HG03108 (cell line): ENCODE data around the gene MUC13.
"Not testable (repeated sequence)": the region's sequence is repeated elsewhere in the genome, so short reads cannot be mapped to it uniquely, and the experiment has no call there.

ENCODE experiments used
- ATAC-seq: cut with Tn5 transposase; IDR thresholded peaks from one replicate; pipeline ENCODE4 v1.9.1; 2021; ENCODE audit warnings: moderate library complexity; ENCODE audit not compliant: unreplicated experiment

MUC13 gene, protein sequence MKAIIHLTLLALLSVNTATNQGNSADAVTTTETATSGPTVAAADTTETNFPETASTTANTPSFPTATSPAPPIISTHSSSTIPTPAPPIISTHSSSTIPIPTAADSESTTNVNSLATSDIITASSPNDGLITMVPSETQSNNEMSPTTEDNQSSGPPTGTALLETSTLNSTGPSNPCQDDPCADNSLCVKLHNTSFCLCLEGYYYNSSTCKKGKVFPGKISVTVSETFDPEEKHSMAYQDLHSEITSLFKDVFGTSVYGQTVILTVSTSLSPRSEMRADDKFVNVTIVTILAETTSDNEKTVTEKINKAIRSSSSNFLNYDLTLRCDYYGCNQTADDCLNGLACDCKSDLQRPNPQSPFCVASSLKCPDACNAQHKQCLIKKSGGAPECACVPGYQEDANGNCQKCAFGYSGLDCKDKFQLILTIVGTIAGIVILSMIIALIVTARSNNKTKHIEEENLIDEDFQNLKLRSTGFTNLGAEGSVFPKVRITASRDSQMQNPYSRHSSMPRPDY

DNA sequence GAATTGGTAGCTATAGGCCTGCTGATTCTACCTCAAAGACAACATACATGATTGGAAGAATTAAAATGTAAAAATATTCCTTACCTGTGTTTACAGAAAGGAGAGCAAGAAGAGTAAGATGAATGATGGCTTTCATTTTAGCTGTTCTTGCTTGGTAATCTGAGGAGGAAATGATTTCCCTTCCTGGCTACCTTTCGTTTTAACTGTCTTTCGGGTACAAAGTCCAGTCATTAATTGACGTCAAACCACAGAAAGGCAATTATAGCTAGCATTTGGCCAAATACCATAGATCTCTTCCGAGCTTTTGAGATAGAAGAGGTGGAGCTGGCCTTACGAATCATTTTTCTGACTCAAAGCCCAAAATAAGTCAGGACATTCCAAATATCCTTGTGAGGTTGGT lies at the start of gene MUC13:
Gene MUC13 (minus strand): TSS at position 175 of the 400 bp plus-strand sequence. CDS start 39 bp downstream, at position 136.
- ATAC-seq: no peak

DNA sequence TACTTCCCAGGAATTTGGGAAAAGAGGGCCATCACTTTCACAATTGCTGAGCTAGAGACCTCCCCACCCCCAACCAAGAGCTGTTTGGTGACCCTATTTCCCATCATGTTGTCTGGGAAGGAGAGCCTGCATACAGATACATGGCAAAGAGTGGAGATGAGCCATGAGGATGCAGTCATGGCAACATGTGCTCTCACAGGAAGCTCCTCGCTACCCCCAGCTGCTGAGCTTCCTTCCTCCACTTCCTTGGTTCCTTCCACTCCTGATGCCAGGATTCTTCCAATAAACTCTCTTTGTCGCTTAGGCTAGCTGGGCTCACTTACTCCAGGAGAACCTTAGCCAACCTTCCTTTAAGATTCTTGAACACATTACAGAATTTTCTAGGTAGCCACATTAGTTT lies 48.3 kb upstream of the MUC13 start:
- no peak for ATAC-seq

DNA sequence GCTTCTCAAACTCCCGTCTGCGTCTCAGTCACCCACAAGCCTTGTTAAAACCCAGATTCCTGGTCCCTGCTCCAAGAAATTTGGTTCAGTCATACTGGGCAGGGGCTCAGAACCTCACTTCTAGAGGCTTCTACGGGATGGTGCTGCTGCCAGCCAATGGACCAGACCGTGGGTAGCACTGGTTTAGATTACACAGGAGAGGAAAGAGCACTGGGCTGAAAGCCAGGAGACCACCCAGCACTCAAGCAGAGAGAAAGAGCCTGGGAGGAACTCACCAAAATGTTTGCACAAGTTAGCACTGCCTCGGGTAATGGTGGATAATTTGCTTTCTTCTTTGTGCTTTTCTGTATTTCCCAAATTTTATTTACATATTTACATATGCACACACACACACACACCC lies 46.9 kb upstream of the MUC13 start:
- no peak for ATAC-seq

DNA sequence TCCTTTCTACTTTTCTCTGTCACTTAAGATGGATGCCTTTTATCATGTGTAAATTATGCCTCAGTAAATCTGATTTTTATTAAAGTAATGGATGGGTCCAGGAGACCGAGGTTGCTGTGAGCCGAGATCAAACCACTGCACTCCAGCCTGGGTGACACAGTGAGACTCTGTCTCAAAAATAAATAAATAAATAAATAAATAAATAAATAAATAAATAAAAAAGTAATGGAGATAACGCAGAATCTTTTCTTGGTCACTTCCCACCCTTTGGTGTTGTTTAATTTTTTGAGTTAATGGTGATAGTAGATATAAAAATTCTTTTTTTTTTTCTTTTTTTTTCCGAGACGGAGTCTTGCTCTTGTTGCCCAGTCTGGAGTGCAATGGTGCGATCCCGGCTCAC lies 44.1 kb upstream of the MUC13 start:
- ATAC-seq: no peak

DNA sequence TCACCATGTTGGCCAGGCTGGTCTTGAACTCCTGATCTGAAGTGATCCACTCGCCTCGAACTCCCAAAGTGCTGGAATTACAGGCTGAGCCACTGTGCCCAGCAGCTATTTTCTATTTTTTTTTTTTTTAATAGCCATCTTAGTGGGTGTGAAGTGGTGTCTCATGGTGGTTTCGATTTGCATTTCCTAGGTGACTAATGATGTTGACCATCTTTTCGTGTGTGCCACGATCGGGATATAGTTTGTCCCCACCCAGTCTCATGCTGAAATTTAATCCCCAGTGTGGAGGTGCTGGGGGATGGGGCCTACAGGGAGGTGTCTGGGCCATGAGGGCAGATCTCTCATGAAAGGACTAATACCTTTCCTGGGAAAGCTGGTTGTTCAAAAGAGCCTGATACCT lies 41.8 kb upstream of the MUC13 start:
- ATAC-seq: no peak

DNA sequence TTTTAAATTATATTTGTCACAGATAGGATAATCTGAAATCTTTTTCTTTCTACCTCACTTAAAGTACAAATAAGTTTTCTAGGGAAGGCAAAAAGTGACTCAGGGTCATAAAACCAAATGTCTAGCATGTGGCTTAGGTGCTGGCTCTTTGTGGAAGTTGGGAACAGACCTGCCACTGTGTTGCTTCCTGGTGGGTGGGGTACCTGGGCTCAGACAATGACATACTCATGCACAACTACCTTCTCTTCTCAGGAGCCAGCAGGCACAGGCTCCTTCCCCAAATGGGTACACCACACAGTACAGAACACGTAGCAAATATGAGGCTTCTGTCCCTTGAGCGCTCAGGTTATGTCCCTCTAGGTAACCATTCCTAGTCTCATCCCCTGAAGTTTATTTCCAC lies 40.1 kb upstream of the MUC13 start:
- no peak for ATAC-seq

DNA sequence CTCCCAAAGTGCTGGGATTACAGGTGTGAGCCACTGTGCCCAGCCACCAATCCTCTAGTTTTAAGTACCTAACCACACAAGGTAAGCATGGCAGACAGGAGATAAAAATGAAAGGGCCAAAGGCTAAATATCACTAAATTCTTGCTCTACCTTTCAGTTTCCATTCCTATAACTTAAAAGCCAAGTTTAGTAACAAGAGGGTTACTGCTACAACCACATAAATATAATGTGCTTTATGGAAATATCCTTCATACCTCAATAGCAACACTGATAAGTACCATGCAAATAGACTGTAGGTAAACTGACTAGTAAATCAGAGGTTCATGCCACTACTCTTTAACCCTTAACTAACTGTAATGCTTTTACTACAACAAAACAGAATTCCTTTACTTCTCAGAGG lies 38.7 kb upstream of the MUC13 start:
- no peak for ATAC-seq

DNA sequence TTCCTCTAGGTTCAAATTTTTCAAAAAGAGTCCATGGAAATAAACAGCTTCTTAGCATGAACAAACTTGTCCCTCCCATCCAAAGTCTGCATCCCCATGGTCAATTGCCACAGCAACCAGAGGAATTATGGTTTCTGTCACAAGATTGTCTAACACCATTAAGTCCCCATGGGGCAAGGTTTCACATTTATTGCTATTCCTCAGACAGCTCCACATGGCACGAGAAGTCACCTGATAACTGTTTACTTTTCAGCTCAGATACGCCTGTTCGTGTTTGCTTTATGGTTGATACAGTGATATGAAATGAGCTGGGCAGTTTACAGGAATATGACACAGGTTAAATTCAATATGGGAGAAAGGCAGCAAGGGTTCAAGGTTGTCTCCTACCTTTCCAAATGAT lies 37.9 kb upstream of the MUC13 start:
- ATAC-seq: no peak

DNA sequence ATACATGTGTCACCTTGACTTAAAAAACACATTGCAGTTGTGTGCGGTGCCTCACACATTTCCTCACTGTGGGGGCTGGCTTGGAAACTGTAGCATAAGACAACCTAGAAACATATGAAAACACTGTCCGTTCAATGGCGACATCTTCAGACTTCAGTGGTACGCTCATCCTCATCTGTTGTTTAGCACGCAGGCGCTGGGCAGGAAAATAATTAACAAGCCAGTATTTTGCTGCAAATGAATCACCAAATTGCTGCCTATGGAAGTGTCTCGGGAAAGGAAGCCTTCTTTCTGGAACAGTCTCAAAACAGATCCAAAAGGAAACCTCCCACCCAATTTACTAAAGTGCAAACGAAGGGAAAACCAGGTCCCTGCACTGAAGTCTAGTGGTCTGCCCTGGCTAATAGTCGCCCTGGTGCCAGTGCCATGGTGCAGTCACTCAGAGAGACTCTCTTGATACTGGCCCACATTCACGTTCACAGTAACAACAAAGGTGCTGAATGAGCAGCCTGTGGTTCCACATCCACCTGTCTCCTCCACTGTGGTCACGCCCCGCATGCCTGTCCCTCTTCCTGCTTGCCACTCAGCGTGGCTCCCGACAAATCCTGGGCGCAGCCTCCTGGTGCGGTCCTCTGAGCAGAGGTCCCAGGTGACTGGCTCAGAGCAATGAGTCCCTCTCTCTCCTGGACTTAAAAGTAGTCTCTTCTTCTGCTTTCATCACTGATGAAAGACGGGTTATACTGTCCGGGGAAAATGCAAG lies 35.6 kb upstream of the MUC13 start:
- ATAC-seq: no peak

DNA sequence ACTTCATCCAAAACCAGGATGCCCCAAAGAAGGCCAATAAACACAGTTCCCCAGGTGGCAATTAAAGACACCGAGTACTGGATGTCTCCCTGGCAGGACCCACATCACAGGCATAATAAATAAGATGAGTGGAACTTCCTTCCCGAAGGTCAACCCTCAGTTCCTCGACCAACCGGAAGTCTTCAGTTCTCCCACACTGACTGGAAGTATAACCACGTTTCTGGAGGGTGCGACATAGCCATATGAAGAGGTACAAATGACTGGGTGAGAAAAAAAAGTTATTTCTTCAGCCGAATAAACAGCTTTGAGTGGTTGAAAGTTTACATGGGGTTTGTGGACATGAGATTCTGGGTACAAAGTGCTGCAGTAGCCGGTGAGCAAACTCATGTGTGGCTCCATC lies 34.6 kb upstream of the MUC13 start:
- ATAC-seq: no peak

DNA sequence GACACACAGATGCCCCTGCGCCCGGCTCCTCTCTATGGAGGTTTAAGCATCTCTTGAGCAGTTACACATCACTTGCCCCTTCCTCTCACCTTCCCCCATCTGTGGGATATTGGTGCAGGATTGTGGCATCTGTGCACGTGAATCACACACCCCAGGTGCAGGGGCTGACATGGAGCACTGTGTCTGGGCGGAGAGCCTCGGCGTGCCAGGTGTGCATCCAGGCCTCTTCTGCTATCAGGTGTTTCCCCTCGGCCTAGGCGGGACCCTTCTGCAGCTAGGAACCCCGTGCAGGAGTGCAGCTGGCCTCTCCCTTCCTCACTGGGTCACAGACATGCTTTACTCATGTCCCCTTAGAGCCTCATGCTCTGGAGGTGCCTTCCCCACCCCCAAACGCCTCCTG lies 33.4 kb upstream of the MUC13 start:
- ATAC-seq: no peak

DNA sequence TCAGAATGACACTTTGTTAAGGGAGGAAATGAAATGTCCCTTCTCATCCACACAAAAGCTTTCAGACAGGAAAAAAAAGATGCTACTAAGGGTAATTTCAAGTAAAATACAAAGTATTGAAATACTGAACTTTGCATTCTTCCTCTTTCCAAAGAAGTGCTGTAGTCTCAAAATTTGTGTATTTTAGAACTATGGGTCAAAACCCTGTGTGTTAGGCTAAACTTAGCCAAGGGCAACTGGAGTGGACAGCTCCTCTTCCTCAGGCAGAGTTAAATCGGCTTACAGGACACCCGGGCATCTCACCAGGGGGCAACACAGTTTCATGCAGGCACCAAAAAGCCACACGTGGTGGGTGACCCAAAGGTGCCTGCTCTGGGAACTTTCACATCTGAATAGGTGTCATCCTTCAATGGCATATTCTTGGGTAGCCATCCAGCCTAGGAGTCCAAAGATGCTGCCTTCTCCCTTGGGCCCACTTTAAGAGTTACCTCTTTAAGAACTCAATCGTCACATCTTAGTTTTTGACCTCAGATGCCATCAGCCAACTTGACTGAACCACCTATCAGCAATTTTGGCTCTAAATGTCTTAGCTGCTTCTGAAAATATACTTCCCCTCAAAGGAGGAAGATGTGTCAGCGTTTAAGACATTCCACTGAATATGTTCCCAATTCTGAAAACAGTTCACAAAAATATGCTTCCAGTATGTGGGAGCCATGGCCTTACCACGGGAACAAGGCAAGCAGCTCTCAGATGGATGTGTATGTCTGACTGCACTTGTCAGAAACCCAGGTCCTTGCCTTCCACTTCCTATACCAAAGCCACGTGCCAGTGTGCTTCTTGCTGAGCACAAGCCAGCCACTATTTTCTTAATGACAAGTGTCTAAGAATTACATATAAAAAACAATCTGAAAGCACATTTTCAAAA lies 32.2 kb upstream of the MUC13 start:
- ATAC-seq: no peak

DNA sequence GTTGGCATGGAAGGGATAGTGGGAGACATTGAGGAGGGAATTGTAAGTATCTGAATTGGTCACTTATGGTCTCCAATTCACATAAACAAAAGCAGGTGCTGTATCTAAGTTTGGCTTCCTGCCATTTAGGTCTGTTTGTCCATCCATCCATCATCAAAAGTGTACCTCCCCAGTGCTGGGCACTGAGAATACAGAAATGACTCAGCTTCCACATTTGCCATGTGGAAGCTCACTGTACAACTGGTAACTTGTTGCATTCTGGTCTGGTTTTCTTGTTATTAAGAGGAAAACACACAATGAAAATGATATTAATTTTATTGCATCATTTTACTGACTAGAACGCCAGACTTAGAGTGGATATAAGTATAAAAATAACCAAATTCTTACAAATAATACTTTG lies 30.9 kb upstream of the MUC13 start:
- no peak for ATAC-seq

DNA sequence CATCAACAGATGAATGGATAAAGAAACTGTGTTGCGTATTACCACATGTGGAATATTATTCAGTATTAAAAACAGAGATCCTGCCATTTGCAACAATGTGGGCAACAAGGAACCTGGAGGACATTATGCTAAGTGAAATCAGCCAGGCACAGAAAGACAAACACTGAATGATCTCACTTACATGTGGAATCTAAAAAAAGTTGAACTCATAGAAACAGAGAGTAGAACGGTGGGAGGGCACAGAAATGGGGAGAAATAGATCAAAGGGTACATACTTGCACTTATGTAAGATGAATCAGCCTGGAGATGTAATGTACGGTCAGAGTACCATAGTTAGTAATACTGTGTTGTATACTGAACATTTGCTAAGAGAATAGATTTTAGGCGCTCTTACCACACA lies 29.8 kb upstream of the MUC13 start:
- no peak for ATAC-seq

DNA sequence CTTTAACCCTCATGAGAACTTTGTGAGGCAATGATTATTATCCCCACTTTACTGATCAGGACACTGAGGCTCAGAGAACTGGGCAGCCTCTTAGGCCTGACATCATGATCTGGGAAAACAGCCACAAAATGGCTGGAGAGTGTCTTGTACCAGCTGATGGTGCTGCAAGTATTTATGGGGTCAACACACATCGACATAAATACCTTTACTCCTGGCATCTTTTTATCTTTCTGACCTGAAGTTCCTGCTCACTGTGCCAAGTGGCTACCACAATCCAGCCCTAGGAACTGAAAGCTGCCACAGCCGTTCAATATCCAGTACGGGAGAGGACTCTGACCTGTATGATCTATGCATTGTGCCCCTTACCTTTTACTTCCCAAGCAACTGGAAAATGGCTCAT lies 29.2 kb upstream of the MUC13 start:
- ATAC-seq: no peak

DNA sequence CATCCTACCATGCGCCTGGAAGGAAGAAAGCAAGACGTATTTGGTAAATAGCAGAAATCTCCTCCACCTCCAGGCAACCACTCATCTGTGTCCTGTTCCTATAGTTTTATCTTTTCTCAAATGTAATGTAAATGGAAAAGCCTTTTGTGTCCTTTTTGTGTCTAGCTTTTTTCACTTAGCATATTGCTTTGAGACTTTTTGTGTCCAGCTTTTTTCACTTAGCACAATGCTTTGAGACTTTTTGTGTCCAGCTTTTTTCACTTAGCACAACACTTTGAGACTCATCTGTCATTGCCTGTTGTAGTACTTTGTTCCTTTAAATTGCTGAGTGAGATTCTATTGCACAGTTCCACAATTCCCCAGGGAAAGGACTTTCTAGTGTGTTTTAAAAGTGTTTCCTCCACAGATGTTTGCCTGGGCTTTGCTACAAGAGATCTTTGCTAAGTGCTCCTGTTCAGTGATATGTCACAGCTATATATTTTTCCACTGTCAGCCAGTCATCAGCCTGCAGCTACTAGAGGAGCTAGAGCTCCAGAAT lies 27.9 kb upstream of the MUC13 start:
- ATAC-seq: no peak

DNA sequence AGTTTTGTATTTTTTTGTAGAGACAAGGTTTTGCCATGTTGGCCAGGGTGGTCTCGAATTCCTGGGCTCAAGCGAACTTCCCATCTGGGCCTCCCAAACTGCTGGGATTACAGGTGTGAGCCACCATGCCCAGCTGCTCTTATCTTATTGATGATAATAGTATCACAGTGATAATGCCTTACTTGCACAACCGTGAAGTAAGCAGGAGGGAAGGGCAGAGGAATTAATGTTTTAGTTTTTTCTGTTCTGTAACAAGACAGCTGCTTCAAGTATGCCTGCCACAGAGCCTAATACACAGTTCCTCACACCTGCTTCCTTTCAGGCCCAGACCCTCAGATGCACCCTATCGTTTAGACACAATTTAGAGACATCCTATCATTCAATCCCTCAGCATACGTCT lies 26.1 kb upstream of the MUC13 start:
- ATAC-seq: no peak

DNA sequence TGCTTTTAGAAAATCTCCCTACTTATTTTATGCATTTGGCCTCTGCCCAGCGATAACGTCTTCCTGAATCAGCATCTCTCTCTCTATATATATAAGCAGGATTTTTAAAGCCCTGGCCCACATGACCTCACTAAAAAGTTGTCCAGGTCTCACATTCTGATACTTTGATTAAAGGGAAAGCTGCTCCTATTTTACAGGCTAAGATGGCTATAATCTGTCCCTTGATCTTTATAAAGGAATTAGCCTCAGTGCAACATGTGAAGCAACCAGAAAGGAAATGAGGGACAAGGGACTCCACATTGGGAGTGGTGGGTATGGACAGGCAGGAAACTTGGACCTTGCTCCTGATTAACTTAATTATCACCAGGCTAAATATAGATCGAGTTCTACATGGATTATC lies 25.6 kb upstream of the MUC13 start:
- ATAC-seq: no peak

DNA sequence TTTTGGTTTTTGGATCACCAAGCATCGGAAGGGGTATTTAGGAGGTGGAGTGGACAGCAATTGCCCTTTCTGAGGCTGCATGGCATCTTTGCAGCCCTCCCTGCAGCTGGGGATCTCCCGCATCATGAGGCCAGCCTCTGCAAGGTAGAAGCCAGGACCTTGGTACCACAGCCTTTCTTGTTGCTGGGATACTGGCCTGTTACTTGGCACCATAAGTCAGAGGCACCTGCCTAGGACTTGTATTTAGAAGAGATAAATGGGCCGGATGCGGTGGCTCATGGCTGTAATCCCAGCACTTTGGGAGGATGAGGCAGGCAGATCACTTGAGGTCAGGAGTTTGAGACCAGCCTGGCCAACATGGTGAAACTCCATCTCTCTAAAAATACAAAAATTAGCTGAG lies 23.4 kb upstream of the MUC13 start:
- ATAC-seq: not testable (repeated sequence)

DNA sequence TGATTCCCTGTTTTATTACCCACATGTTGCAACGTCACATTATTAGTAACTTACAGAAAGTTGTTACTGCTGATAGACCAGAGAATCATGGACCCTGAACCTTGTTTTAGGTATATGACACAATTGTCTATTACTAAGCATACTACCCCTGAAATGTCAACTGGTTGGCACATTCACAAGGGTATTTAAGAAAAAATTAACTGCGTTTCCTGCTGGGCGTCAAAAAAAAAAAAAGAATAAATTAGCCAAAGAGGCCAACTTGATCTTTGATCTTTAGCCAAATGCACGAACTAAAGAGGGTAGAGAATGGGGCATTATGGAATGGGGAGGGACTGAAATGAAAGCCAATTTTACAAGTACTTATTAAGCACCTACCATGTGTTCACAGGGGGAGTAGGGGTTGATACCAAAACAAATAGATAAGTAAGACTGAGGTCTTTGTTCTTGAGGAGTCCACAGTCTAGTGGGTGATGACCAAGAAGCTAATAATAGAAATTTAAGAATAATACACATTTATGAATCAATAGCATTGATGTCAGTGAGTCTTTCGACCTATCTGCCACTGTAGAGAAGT lies 17.8 kb upstream of the MUC13 start:
- ATAC-seq: no peak
